Glomerular visceral epithelial cell (primary cell): ENCODE results near the gene NTN1.

Experiments
- DNase-seq: peaks from one replicate; pipeline ENCODE4 v3.0.0-alpha.2; 2016; ENCODE audit errors: extremely low spot score

NTN1 gene

GRCh38 chr17:9271989-9272388 lies 250.7 kb downstream of the NTN1 start:
- DNase-seq: no peak

- DNase-seq: no peak
Measured at GRCh38 chr17:9272501-9273200, 251.3 kb downstream of the NTN1 start.

GRCh38 chr17:9273428-9274391 lies 252.4 kb downstream of the NTN1 start:
- no peak for DNase-seq

- DNase-seq: no peak
Measured at GRCh38 chr17:9274973-9275372, 253.7 kb downstream of the NTN1 start.

GRCh38 chr17:9279893-9280292 lies 258.6 kb downstream of the NTN1 start:
- DNase-seq: peak; percentile 31

- no peak for DNase-seq
Measured at GRCh38 chr17:9283909-9284308, 262.6 kb downstream of the NTN1 start.

- no peak for DNase-seq
Measured at GRCh38 chr17:9284884-9285283, 263.6 kb downstream of the NTN1 start.

- DNase-seq: no peak
Measured at GRCh38 chr17:9285602-9286427, 264.5 kb downstream of the NTN1 start.

GRCh38 chr17:9286434-9286833 lies 265.1 kb downstream of the NTN1 start:
- no peak for DNase-seq

GRCh38 chr17:9287306-9287705 lies 266.0 kb downstream of the NTN1 start:
- no peak for DNase-seq

- DNase-seq: no peak
Measured at GRCh38 chr17:9290226-9290613, 268.9 kb downstream of the NTN1 start.

GRCh38 chr17:9291912-9292560 lies 270.7 kb downstream of the NTN1 start:
- DNase-seq: peak; percentile 23

- no peak for DNase-seq
Measured at GRCh38 chr17:9292561-9292941, 271.2 kb downstream of the NTN1 start.
